Caco-2 (cell line): Measurements from ENCODE around the gene ACACA. TPM values are rescaled to one million over a fixed set of nuclear protein-coding genes. Genes with fewer than 3 reads are reported as not detected.

Source experiments
- BruUV-seq: library from RNA; stranded (reverse); fragments of 400-500 nt; replicated peaks from 2 replicates; lab custom pipeline; 2021; lab: Mats Ljungman, UMichigan
- CTCF ChIA-PET: fragments of 300-600 bp; sonication (Branson Sonifier 250); formaldehyde crosslinking; loops from one replicate; lab custom pipeline; 2022; ENCODE audit warnings: antibody characterized with exemption; lab: Charles Lee
- POLR2A ChIA-PET: fragments of 300-600 bp; sonication (Branson Sonifier 250); formaldehyde crosslinking; loops from one replicate; lab custom pipeline; 2022; ENCODE audit warnings: antibody characterized with exemption; lab: Charles Lee
- DNase-seq, 2 experiments: peaks; one replicate each; pipeline versions ENCODE4 v3.0.0 to v3.0.0-alpha.2; 2020 to 2022
- H3K27me3 ChIP-seq: replicated peaks from 2 replicates; pipeline ENCODE4 v1.6.0; 2011; ENCODE audit warnings: low read length; ENCODE audit not compliant: control insufficient read depth, insufficient read depth
- H3K36me3 ChIP-seq: 2 replicates; pipeline ENCODE4 v1.5.1; 2011; ENCODE audit warnings: low read length; ENCODE audit not compliant: control insufficient read depth, insufficient read depth
- H3K4me1 ChIP-seq: fragments of 250-450 bp; sonication (Bioruptor Pico); 2 replicates; pipeline ENCODE4 v1.5.1; 2020; ENCODE audit warnings: mild to moderate bottlenecking
- H3K4me3 ChIP-seq: 2 replicates; pipeline ENCODE4 v1.5.1; 2011; ENCODE audit warnings: low read depth, mild to moderate bottlenecking, control low read depth, low read length
- H3K9me3 ChIP-seq: fragments of 250-450 bp; sonication (Bioruptor Pico); 2 replicates; pipeline ENCODE4 v1.5.1; 2020; ENCODE audit warnings: mild to moderate bottlenecking, moderate library complexity
- H3K27ac Mint-ChIP-seq: one replicate; pipeline ENCODE4 v1.8.0; 2022; ENCODE audit warnings: mixed read lengths; ENCODE audit not compliant: unreplicated experiment
- H3K27me3 Mint-ChIP-seq: one replicate; pipeline ENCODE4 v1.8.0; 2022; ENCODE audit warnings: mixed read lengths; ENCODE audit not compliant: insufficient read depth, unreplicated experiment
- H3K36me3 Mint-ChIP-seq: one replicate; pipeline ENCODE4 v1.8.0; 2022; ENCODE audit warnings: mild to moderate bottlenecking, mixed read lengths; ENCODE audit not compliant: insufficient read depth, unreplicated experiment
- H3K4me1 Mint-ChIP-seq: one replicate; pipeline ENCODE4 v1.8.0; 2022; ENCODE audit warnings: low read depth, mixed read lengths; ENCODE audit not compliant: unreplicated experiment
- H3K4me3 Mint-ChIP-seq: one replicate; pipeline ENCODE4 v1.8.0; 2022; ENCODE audit warnings: mild to moderate bottlenecking, moderate library complexity, mixed read lengths; ENCODE audit not compliant: unreplicated experiment
- H3K9me3 Mint-ChIP-seq: one replicate; pipeline ENCODE4 v1.8.0; 2022; ENCODE audit warnings: mixed read lengths; ENCODE audit not compliant: unreplicated experiment
- CTCF ChIP-seq, 2 experiments: fragments of 200-600 bp in 1 of 2; IDR thresholded peaks; 1 replicate in 1 of 2; 2 replicates in 1 of 2; pipeline versions ENCODE4 v1.5.1 to v1.8.0; 2011 to 2022; ENCODE audit warnings: antibody characterized with exemption in 1 of 2, control low read depth in 1 of 2, inconsistent platforms in 1 of 2, low read depth in 1 of 2, low read length in 1 of 2, mild to moderate bottlenecking in 1 of 2, moderate library complexity in 1 of 2; ENCODE audit not compliant: insufficient read depth in 1 of 2, severe bottlenecking in 1 of 2, unreplicated experiment in 1 of 2
- intact Hi-C: fragments of 100-400 bp; cut with micrococcal nuclease; formaldehyde crosslinking; loops from one replicate; pipeline ENCODE4 v1.10.0; 2022; ENCODE audit not compliant: unreplicated experiment
- total RNA-seq: library from RNA; stranded (reverse); gene quantifications from 2 replicates; pipeline ENCODE4 v1.2.3, GENCODE V29; 2022

ACACA gene
- total RNA-seq, 1 experiment from 2014 or later: 108 TPM

DNA sequence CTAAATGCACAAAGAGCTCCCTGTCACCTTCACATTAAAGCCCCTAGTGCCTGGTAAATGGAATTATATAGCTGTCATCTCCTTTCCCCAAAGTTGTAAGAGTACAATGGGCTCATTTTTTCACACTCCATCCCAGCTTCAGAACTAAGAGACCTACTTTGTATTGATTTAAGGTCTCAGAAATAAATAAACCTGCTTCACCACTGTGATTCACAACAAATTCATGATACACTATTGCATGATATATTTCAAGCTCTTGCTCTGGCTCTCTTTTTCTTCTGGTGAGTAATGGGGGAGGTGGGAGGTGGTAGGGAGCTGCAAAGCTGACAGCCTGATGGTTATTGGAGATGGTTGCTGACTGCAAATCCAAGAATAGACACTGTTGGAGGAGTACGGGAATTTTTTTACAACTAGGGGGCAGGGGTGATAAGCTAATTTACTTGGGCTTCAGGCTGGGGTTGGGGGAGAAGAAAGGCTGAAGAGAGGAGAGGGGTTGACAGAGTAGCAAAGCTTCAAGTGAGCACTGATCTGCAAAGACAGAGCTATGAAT, 268.0 kb downstream of the ACACA start:
- Mint-ChIP-seq H3K27me3 (no peaks in the 10 kb centered on the region), H3K4me1 (peaks cover 2% of the 10 kb centered on the region), H3K27ac (no peak overlapping the region), H3K36me3 (peaks cover 19% of the 10 kb centered on the region), H3K4me3 (no peak overlapping the region), H3K9me3 (no peaks in the 10 kb centered on the region)
- DNase-seq: no peak
- Histone ChIP-seq H3K36me3 (no peaks in the 10 kb centered on the region), H3K27me3 (no peaks in the 10 kb centered on the region), H3K9me3 (no peaks in the 10 kb centered on the region), H3K4me3 (no peak overlapping the region), H3K4me1 (no peaks in the 10 kb centered on the region)
- BruUV-seq: no TSS peak
- ChIA-PET POLR2A (no interaction called here), CTCF (interaction anchor here (0.8 to 2.1 kb wide), 2 partner anchors 35 to 37 kb away, joined by 3 to 5 read pairs; no protein-coding TSS in a partner anchor)
- TF ChIP-seq CTCF (IDR thresholded peaks at IDR 0.05; ENCODE audit: insufficient read depth in 1 of 2, low read depth in 1 of 2, low read length in 1 of 2, severe bottlenecking in 1 of 2, unreplicated experiment in 1 of 2): no peak
- intact Hi-C loops: no loop called here

- H3K36me3 Mint-ChIP-seq: peaks cover 19% of the 10 kb centered on the region
- intact Hi-C loops: no loop called here
- 0 out of 2 replicates have a peak, but pooled peaks cover under 1% of the 10 kb centered on the region for H3K4me1 ChIP-seq
- H3K27me3 ChIP-seq: no peaks in the 10 kb centered on the region
- no peak overlapping the region for H3K4me3 Mint-ChIP-seq
- no peak for DNase-seq
- no peak overlapping the region for H3K27ac Mint-ChIP-seq
- no peak for TF ChIP-seq CTCF (IDR thresholded peaks at IDR 0.05; ENCODE audit: insufficient read depth in 1 of 2, low read depth in 1 of 2, low read length in 1 of 2, severe bottlenecking in 1 of 2, unreplicated experiment in 1 of 2)
- H3K9me3 ChIP-seq: no peaks in the 10 kb centered on the region
- H3K4me1 Mint-ChIP-seq: peaks cover 6% of the 10 kb centered on the region
- POLR2A ChIA-PET: no interaction called here
- no peaks in the 10 kb centered on the region for H3K27me3 Mint-ChIP-seq
- BruUV-seq: no TSS peak
- H3K9me3 Mint-ChIP-seq: no peaks in the 10 kb centered on the region
- H3K4me3 ChIP-seq: no peak overlapping the region
- H3K36me3 ChIP-seq: no peaks in the 10 kb centered on the region
- CTCF ChIA-PET: interaction anchor here (2.1 kb wide), 1 partner anchor 36 kb away, joined by 5 read pairs; no protein-coding TSS in a partner anchor
These were observed 268.6 kb downstream of the ACACA start for GRCh38 chr17:37137906-37138514.

DNA sequence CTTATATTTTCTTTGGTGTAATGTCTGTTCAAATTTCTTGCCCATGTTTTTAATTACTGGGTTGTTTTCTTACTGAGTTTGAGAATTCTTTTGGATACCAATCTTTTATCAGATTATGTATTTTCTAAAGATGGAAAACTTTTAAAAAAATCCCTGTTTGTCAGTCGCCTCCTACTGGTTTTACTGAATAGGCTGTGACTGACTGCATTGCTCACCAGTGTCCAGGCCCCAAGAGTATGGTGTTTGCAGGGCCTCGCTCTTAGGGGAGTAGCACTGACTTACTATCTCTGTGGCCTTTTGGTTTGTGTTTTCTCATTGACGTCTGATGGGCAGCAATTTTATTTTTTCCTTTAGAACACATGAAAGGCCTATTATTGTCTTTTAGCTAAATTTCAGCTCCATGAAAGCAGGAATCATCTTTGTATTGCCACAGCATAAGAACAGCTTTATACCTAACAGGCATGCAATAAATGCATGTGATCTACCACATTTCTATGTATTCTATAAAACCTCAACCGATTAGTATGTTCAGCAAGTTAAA, 269.5 kb downstream of the ACACA start:
- Mint-ChIP-seq H3K27ac (no peak overlapping the region), H3K27me3 (no peaks in the 10 kb centered on the region), H3K36me3 (peaks cover 28% of the 10 kb centered on the region), H3K4me1 (peaks cover 15% of the 10 kb centered on the region), H3K4me3 (no peak overlapping the region), H3K9me3 (no peaks in the 10 kb centered on the region)
- Histone ChIP-seq H3K9me3 (no peaks in the 10 kb centered on the region), H3K4me3 (no peak overlapping the region), H3K4me1 (peaks cover 8% of the 10 kb centered on the region; the same call in 1 of the 2 replicates), H3K27me3 (no peaks in the 10 kb centered on the region), H3K36me3 (no peaks in the 10 kb centered on the region)
- ChIA-PET POLR2A (no interaction called here), CTCF (interaction anchor here (2.1 kb wide), 1 partner anchor 37 kb away, joined by 5 read pairs; no protein-coding TSS in a partner anchor)
- TF ChIP-seq CTCF (IDR thresholded peaks at IDR 0.05; ENCODE audit: insufficient read depth in 1 of 2, low read depth in 1 of 2, low read length in 1 of 2, severe bottlenecking in 1 of 2, unreplicated experiment in 1 of 2): no peak
- no TSS peak for BruUV-seq
- intact Hi-C loops: no loop called here
- no peak for DNase-seq
